Stimulated activated naive CD4-positive, alpha-beta T cell treated with Interleukin-2 at 50 U/mL for 16 hours (primary cell): Measurements from ENCODE around the gene DYNC1I1.
"Not testable (repeated sequence)": the region's sequence is repeated elsewhere in the genome, so short reads cannot be mapped to it uniquely, and the experiment has no call there.

Source experiments
- DNase-seq: peaks from one replicate; lab custom pipeline; 2025; lab: John Stamatoyannopoulos, UW

DYNC1I1 gene

DNA sequence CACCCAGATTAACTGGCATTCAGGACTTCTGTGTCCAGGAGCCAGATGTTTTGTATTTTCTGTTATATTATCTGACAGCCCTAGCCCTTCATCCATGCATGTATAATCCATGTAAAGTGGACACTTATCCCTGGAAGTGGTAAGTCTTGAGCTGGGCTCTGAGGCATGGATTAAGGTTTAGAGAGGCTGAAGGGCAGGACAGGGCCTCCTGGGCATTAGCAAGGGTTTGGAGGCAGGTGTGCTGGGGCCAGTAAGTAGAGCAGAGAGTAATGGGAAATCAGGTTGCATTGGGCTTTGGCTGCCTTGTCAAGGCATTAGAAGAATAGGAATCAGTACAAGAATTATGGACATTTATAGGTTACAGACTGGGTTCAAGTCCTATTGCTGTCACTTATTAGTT lies 138.0 kb downstream of the DYNC1I1 start:
- DNase-seq, result no peak

DNA sequence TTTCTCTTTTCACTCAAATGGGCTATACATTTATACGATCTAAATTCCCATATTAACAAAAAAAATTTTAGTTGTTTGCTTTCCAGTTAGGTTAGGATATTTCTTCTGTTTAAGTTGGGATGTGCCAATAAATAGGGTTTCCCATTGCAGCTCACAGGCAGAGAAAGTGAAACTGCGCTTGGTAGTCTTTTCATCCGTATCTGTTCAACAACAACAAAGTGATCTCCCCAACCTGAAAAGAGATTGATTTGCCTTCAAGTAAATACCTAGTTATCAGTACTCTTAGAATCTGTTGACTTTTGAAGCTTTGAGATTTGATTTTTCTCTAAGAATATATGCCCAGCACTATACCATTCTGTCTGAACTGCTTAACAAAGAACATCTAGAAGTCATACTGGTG lies 143.4 kb downstream of the DYNC1I1 start:
- DNase-seq, result no peak

DNA sequence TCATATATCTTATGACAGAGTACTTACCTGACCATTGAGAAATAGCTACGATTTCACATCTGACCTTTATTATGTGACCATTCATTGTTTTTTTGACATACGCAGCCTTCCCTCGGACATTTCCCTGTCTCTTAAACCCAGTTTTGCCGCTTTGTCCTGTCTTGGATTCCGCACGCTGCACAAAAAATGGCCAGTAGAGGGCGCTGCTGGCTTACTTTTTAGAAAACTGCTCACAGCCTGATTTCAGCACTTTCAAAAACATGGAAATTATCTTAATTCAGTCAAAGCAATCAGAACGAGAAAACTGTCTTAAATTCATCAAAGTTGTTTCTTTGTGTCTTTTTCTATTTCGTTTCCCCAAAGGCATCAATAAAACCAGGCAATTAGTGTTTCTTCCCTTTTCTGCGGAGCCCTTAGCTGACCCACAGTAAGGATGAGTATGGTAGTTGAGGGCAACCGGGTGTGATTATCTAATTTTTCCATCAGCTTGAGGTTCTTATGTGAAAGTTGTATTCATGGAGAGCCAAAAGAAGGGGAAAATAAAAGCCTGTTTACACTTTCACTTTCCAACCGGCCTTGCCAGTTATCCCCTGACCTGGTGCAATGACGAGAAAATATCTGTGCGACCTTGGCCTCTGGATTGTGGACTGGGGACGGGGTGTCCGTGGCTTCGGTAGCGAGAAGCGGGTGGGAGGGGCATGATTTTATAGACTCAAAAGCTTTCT lies 144.4 kb downstream of the DYNC1I1 start:
- DNase-seq, result peak; percentile 59

DNA sequence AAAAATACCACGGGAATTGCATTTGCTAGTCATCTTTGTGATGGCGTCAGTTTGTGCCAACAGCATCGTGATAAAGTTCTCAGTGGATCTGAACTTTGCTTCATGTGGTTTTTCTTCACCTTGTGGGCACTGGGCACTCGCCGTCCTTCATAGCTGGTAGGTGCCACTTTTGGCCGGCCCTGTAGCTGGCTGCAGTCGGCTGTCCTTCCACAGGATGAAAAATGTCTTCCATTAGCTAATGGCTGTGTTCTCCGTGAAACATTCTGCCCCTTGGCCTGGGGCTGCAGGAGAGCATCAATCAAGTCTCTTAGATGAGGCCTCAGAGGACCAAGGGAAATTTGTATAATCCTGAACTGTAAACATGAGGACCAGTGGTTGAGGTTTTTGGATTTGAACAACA lies 145.3 kb downstream of the DYNC1I1 start:
- no peak for DNase-seq

DNA sequence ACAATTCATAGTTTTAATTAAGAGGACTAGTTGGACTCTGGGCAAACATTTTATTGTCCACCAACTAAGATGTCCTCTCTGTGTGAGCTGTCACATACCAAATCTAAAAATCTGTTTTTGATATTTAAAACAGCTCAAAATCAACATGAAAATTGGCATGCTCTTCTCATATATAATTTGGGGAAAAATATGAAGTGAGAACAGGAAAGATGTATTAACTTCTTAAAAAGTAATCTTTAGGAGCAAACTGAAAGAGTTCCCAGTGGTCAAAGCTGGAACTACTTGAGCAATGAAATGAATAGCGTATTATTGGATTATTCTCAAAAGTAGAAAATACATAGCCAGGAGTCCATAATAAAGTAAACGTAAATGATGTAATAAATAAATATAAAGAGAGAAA lies 147.2 kb downstream of the DYNC1I1 start:
- DNase-seq, result no peak

DNA sequence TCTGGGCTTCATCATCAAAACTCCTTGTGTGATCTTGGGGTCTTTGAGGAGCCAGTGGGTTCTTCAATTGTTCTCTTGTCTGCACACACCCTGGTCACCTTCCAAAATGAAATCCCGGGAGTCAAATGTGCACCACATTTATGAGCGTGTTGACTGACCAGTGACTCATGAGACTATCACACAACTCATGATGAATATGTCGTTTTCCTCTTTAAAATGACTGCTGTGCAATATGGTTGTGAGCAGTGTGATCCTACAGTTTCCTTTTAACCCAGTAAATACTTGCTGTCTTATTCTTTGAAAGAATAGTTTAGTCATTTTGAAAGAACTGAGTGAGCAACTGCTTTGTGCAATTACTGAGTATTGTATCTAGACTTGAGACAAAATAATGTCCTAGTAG lies 149.2 kb downstream of the DYNC1I1 start:
- no peak for DNase-seq

DNA sequence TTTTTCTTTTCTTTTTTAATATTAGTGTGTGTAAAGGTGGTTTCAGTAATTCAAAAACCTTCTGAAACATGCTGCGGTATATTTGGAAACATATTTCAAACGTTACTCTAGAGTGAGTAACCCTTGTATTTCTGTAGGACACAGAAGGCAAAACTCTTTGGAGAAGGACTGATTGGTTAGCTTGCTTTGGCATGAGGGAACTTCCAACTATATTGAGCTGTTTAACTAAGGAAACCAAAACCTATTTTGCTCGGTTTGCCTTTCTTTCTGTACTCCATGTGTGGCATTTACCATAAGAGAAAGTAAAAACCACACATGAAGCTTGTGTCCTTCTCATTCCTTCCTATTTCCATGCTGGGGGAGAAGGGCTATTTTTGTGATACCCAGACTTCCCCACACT lies 149.8 kb downstream of the DYNC1I1 start:
- no peak for DNase-seq

DNA sequence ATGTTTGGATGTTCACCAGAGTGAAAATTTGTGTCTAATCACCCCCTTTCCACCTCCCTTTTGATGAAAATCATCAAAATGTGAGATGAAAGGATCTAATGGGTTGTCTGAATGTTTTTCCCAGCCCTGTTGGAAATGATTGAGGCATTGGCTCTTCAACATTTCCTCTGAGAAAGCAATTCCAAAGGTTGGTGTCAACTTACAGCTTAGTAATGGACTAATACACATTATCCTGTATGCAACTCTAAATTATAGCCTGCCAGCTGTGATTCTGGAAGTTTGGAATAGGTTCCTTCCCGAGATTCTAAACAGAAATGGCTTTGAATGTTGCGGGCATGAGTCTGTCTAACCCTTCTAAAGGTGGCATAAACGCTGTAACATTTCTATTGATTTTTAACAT lies 152.9 kb downstream of the DYNC1I1 start:
- no peak for DNase-seq

DNA sequence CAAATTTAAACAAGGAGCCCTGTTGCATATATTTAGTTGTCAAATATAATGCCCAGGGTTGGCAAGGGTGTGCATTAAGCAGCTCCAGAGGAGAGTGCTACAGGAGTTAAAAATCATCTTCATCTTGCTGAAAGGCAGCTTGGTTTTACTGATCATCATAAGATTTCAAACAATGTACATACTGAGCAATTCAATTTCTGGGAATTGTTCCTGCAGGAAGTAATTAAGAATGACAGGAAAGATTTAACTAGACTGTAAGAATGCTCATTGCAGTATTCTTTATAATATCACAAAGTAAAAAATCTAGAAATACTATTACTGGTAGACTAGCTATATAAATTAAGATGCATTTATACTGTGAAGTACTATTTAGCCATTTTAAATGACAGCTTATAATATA lies 153.6 kb downstream of the DYNC1I1 start:
- DNase-seq, result no peak

DNA sequence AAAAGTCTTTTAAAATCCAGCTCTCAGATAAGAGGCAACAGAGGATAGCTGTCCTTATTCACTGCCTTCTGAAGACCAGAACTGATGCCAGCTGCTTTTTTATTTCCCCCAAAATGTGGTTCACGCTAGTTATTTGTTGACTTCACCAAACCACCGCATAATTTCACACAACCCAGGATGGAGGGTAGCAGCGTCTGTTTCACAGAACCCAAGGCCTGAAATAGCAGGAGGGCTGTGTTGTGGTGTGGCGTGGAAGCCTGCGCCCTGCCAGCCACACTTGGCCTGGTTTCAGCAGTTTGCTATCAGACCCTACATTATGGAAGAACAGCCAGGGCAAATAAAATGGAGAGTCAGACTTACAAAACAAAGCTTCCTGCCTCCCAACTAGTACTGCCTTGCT lies 155.4 kb downstream of the DYNC1I1 start:
- DNase-seq, result no peak

DNA sequence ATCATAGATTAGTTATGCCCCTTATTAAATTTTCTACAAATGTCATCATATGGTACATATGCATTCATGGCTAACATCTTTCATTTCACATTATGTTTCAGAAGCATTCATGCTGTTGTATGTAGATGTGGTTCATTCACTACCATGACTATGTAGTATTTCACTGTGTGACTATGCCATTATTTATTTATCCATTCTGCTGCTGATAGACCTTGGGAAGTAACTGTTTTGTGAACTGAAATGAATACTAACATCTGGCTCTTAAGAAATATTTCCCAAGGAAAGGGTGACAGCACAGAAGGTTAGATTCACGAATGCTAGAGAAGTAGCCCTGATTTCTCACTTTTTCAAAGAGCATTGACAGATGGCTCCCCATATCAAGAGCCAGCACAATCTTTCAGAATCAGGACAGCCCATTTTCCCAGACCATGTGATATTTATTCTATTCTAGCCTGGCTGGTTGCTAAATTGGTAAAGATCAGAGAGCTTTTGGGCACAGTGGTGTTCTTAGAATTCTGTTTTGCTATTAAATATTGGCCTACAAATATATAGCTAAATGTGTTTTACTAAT lies 157.4 kb downstream of the DYNC1I1 start:
- no peak for DNase-seq

DNA sequence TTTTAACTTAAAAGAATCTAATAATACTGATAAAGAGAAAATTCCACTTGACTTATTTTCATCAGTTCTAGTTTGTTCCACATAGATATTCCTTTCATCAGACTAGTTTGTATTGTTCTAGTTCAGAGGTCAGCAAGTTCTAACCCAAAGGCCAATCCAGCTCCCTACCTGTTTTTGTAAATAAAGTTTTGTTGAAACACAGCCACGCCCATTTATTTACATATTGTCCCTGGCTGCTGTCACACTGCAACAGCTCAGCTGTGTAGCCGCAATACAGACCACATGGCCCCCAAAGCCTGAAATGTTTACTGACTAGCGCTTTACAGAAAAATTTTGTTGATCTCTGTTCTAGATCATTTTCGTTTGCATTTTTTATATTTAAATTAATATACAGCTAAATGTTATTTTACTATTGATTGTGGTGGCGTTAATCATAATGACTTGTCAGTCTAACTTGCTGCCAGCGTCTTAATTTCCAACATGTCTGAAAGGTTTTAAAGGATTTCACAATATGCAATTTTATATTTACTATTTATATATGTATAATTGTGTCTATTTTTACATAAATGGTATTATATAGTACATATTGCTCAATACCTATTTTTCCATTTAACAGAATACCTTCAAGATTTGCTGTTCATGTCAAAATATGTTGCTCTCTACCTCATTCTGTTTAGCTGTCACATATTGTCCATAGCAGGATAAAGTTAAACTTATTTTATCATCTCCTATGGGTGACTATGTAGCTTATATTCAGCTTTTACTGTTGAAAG lies 159.3 kb downstream of the DYNC1I1 start:
- no peak for DNase-seq

DNA sequence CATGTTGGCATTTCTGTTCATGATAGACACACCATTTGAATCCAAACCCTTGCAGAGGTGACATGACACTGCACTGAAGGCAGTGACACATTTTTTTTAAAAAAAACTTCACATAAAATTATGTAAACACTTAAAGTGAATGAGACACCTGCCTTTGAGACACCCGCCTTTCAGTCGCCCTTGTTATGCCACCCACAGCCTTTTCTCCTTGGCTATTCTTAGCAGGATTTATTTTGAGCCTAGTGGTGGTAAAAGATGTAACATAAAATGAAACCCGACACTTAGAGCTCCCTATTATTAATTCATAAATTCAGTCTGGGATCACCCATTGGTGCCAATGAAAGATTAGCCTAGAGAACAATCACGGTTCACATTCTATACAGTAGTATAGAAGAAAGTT lies 161.3 kb downstream of the DYNC1I1 start:
- DNase-seq, result no peak

DNA sequence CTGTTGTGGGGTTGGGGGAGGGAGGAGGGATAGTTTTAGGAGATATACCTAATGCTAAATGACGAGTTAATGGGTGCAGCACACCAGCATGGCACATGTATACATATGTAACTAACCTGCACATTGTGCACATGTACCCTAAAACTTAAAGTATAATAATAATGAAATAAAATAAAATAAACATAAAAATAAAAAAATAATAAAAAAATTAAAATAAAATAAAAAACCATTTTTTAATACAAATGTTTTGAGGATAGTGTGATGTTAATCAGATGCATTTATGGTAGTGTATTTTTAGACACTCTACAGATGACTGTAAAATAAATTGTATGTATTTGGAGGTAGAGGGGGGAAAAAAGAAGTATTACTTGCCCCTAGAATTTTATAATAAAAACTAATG lies 172.5 kb downstream of the DYNC1I1 start:
- DNase-seq, result not testable (repeated sequence)

DNA sequence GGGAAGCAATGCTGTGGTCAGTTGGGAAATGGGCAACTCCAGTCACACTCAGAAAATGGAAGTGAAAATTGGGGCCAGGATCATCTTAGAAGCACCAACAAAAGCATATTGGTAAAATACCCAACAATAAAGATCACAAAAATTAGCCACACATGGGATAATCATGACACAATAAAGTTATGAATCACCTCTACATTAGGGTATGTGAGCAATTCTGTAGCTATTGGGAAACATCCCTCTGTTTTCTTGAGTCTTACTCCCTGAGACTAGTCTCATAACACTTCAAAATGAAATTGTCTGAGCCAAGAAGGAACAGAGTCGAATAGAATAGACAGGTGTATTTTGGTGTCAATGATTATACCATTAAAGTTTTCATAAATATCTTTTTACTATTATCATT lies 178.3 kb downstream of the DYNC1I1 start:
- no peak for DNase-seq

DNA sequence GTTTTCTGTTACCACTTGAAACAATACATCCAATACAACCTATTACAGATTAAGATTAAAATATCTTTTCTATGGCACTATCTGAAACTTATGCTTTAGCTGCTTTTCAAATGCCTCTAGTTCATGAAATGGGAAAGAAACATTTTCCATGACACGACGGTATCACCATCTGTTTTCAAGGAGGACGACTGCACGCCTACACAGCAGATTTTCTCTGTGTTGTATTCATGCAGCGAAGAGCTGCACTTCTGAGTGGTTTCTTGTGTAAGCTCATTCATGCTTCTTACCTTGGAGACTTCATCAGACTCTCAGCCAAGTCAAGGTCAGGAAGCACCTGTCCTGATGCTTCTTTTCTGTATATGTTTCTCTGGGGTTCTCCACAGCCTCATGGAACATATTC lies 179.2 kb downstream of the DYNC1I1 start:
- no peak for DNase-seq

DNA sequence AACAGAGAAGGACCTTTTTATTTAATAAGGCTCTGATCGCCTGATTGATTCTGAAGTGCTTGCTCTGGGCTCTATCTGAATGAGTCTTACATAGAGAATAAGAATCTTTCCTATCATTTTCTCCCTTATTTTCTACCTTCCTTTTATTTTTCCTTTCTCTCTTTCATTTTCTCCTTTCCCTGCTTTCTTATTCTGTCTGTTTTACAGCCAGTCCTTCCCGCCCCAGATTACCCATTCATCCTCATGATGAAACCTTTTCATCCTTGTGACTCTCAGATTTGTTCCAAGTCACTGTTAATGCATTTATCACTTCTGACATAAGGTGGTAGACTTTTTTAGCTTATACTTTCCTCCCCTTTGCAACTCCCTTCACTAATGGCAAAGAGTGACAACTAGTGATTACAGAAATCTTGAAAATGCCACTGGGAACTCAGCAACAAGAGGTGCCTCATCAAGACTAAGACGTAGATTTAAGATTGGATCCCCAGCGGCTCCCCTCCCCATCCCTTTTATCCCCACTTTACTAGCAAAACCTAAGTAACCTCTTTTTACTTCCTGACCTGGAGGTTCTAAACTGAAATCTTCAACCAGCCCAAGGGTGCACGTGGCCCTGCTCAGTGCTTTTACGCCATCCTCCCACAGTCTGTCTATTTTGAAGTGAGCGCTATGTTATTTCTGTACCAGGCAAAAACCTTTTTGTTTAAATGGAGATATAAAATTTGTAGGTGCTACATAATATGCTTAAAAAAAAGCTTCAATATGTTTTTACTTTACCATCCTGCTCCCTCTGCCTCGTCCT lies 179.8 kb downstream of the DYNC1I1 start:
- DNase-seq, result no peak

DNA sequence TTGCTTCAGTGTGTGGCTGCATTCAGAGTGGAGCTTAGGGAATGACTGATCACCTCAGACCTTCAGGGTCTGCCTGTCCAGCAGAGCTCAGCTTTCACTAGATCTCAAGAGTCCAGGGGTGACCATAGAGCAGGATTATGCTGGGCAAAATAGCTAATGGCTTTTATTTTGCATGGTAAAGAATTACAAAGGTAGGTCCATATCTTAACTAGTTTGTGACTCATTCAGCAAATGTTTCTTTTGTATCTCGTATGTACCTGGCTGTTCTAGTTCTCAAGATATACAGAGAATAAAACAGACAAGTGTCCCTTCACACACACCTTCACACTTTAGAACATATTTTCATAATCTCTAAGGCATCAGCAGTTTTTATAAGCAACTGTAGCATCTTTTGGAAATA lies 180.5 kb downstream of the DYNC1I1 start:
- DNase-seq, result no peak

DNA sequence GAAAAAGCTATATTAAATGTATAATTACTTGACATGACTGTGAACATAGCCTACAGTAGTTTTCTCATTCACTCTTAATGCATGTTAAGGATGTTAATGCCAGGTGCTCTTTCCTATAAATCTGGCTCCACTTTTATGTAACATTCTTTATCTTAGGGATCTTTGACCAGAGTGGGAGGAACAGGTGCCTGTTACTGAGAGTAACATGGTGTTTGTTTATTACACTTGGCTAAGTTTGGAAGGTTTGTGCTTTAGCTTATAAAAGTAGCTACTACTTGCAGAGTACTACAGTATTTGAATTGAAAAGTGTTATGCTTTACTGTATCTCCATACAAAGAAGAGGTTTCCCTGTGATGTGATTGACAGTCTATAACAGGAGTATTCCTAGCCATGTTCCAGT lies 183.4 kb downstream of the DYNC1I1 start:
- no peak for DNase-seq

DNA sequence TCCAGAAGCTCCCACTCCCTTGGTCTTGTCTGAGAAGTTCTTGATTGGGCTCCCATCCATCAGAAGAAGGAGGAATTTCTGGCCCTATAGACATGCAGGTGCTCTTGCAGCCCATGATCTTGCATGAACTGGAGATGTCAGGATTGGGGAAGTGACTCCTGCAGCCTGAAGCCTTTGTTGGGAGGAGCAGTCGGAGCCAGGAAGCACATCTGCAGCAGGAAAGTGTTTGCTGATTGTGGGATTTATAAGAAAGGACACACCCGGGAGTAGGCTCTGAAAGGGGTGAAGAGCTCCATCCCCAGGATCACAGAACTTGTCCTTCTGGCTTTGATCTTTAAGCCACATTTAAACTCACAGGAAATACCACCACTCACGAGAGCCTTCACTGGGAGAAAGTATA lies 185.2 kb downstream of the DYNC1I1 start:
- DNase-seq, result no peak

DNA sequence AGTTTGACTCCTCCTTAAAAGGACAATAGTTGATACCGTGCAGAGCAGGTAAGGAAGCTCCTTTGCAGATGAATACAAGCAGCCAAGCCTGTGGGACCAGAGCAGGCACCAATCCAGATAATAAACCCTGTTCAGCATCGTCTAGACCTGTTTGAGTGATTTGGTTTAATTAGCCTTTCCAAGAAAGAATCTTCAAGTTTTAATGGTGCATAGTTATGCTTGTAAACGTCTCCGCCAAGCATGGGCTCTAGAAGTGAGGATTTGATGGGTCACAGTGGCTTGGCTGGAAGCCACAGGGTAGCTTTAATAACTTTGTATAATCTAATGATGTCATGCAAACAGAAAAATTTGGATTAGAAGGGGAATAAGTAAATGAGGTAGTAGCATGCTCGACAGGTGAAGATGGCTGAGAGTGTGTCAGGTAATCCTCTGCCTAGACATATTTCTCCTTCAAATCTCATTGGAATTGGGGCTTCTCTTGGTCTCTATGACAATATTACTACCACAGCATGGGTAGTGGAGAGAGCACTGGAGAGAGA lies 188.4 kb downstream of the DYNC1I1 start:
- no peak for DNase-seq

DNA sequence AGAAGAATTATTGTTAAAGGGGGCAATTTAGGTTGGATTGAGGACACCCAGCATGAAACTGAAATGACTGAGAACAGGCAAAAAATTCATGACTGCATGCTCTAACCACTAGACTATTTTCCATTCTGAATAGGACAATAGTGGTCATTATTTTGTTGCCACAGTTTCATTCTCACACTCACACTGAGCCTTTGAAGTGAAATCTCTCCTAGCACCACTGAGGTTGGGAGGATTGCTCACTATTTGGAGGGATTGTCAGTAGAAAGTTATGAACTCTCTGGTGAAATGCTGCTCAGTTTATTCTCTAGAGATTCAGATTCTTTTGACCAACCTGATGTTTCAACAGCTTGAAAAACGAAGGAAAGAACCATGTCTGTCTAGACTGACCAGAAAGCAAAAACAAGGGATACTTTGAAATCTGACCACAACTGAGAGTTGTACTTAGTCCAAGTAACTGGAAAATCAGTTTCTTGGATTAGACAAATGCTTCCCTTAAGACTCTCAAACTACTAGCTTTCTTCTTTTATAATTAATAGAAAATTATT lies 191.2 kb downstream of the DYNC1I1 start:
- no peak for DNase-seq
